ENCODE measurements around the gene RAB30.

- TF ChIP-seq CTCF (IDR thresholded peaks at IDR 0.05; ENCODE audit: poor library complexity, severe bottlenecking): no peak
- no peak for TF ChIP-seq RAD21 (conservative IDR thresholded peaks at IDR 0.05)
- TF ChIP-seq EZH2 (IDR thresholded peaks at IDR 0.05; ENCODE audit: borderline replicate concordance, insufficient read depth, low read length, poor library complexity, severe bottlenecking): no peak
- TF ChIP-seq MXI1 (conservative IDR thresholded peaks at IDR 0.05; ENCODE audit: poor library complexity, severe bottlenecking): no peak
- TF ChIP-seq EP300 (conservative IDR thresholded peaks at IDR 0.05; ENCODE audit: poor library complexity, severe bottlenecking): no peak
- no peak for TF ChIP-seq REST (IDR thresholded peaks at IDR 0.05; ENCODE audit: borderline replicate concordance)
- no peak for TF ChIP-seq POLR2AphosphoS5 (IDR thresholded peaks at IDR 0.05)
Observed at GRCh38 chr11:83041126-83041525, 30.6 kb downstream of the RAB30 start.
